ENCODE results near the gene EGLN3.

Gene EGLN3

GRCh38 chr14:33876274-33876673 lies 74.6 kb downstream of the EGLN3 start:
- no peak overlapping the region for H3K4me3 Mint-ChIP-seq
- H3K27ac Mint-ChIP-seq = no peak overlapping the region
- H3K27me3 Mint-ChIP-seq (ENCODE audit: low read depth) = peaks cover 16% of the 10 kb centered on the region
- H3K4me1 Mint-ChIP-seq (ENCODE audit: low read depth) = peaks cover 12% of the 10 kb centered on the region
- no peak for DNase-seq (ENCODE audit: low spot score)
- peaks cover 65% of the 10 kb centered on the region for H3K9me3 Mint-ChIP-seq
- peaks cover 32% of the 10 kb centered on the region for H3K36me3 Mint-ChIP-seq (ENCODE audit: low read depth)
